GM19463 (cell line): Measurements from ENCODE around the gene RXFP1.
A peak's percentile ranks its signal among the peaks of the same experiment; 100 is the strongest.
"Not testable (repeated sequence)": the region's sequence is repeated elsewhere in the genome, so short reads cannot be mapped to it uniquely, and the experiment has no call there.

Experiments
- ATAC-seq: cut with Tn5 transposase; IDR thresholded peaks from one replicate; pipeline ENCODE4 v1.9.1; 2021; ENCODE audit warnings: mild to moderate bottlenecking, moderate library complexity; ENCODE audit not compliant: unreplicated experiment

Gene RXFP1

DNA sequence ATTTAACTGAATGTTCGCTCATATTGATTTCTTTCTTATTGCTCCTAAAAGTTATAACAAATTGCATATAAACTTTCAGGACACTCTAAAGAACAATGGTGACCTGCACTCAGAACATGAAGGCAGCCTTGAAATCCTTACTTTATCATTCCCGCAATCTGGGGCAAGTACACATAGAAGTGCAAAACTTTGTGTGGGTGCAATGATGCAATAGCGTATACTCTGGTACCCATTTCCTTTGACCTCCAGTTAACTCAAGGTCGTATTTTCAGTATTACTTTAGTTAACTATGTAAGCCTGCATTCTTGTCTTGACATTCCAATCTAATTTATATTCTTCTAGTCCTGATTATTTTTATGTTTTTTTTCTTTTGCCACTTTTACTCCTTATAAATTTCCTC is 85.3 kb downstream of the RXFP1 start:
- ATAC-seq = no peak

- no peak for ATAC-seq
These were observed 87.4 kb downstream of the RXFP1 start for GRCh38 chr4:158609116-158609515.

- ATAC-seq = peak; percentile 90
These were observed 89.1 kb downstream of the RXFP1 start for GRCh38 chr4:158610790-158611189.

- ATAC-seq = no peak
These were observed 91.4 kb downstream of the RXFP1 start for GRCh38 chr4:158613046-158613445.

- ATAC-seq = no peak
These were observed 96.3 kb downstream of the RXFP1 start for GRCh38 chr4:158617956-158618355.

DNA sequence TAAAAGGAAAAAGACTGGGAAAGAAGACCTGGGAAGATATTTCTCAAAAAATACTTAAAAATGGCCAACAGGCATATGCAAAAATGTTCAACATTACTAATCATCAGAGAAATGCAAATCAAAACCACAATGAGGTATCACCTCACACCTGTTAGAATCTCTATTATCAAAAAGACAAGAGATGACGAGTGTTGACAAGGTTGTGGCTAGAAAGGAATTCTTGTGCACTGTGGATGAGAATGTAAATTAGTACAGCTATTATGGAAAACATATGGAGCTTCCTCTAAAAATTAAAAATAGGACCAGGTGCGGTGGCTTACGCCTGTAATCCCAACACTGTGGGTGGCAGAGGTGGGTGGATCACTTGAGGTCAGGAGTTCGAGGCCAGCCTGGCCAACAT is 100.0 kb downstream of the RXFP1 start:
- ATAC-seq = no peak

DNA sequence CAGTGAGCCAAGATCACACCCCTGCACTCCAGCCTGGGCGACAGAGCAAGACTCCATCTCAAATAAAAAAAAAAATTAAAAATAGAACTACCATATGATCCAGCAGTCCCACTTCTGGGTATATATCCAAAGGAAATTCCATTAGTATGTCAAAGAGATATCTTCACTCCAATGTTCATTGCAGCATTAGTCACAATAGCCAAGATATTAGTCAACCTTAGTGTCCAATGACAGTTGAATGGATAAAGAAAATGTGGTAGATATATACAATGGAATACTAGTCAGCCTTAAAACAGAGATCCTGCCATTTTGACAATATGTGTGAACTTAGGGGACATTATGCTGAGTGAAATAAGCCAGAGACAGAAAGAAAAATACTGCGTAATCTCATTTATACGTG is 100.6 kb downstream of the RXFP1 start:
- ATAC-seq = no peak

DNA sequence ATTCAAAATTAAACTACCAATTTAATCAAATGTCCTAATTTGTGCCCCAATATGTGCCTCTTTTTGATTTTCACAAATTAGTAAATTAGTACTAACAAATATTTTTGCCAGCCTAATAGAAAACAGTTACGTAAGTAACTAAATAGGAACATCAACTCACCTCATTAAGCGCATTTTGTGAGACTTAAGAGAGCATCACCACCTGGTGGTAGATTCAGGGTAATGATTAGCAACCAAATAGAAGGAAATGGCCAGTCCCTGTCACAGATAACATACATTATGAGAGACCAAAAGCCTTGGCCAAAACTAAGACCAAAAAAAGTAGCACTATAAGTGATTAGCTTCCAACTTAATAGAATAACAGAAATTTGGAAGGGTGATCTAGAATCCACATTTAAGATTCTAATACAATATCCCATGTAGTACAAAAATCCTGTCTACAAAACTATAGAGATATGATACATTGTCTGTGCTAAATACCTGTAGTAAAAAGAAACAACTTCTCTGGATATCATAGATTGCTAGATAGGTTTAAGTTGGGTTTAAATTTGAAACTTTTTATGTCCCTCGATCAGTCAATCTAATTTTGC is 103.3 kb downstream of the RXFP1 start:
- ATAC-seq = peak; percentile 90

DNA sequence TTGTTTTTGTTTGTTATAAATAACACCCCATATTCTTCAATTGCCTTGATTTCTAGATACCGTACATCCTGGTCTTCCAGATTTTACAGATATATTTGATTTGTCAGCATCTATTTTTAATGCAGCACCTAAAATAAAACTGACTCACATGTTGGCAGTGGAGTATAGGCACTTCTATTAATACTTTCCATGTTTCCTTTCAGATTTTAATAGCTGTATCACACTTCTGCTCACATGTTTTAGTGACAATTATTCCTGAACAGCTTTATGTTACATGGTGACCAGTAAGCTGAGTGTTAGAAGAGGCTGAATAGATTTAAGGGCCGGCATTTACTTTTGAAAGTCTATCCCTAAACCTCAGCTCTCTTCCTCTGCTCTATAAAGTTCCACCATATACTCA is 103.9 kb downstream of the RXFP1 start:
- ATAC-seq = no peak

GRCh38 chr4:158630893-158631292 is 109.2 kb downstream of the RXFP1 start:
- no peak for ATAC-seq

GRCh38 chr4:158636619-158637018 is 114.9 kb downstream of the RXFP1 start:
- no peak for ATAC-seq

DNA sequence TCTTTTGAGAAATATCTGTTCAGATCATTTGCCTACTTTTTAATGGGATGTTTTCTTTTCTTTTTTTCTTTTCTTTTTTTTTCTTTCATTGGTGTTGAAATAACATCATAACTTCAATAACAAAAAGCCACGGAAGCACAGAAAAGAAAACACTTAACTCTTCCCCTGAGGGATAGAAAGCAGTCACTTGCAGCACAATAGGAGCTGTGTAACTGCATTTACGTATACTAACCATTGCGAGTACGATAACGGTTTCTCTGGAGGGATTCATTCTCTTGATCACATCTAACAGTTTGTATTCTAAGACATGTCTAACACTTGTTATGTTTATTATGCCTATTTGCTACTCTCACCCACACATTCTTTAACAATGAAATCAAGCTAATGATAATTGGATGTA is 122.7 kb downstream of the RXFP1 start:
- ATAC-seq = no peak

GRCh38 chr4:158644760-158645159 is 123.1 kb downstream of the RXFP1 start:
- ATAC-seq = no peak

- no peak for ATAC-seq
These were observed 127.5 kb downstream of the RXFP1 start for GRCh38 chr4:158649111-158649680.

GRCh38 chr4:158652920-158653319 is 131.2 kb downstream of the RXFP1 start:
- ATAC-seq = no peak

DNA sequence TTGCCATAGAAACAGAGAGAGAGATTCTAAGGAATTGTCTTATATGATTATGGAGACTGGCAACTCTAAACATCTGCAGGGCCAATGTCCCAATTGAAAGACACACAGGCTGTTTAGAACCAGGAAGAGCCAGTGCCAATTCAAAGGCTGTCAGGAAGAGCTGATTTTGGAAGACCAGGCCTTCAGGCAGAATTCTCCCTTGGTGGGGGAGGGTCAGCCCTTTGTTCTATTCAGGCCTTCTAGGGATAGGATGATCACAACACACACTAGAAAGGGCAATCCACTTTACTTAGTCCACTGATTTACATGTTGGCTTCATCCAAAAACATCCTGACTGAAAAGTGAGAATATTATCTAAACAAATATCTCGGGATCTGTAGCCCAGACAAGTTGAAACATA is 134.8 kb downstream of the RXFP1 start:
- no peak for ATAC-seq

GRCh38 chr4:158657291-158657690 is 135.6 kb downstream of the RXFP1 start:
- ATAC-seq = no peak

DNA sequence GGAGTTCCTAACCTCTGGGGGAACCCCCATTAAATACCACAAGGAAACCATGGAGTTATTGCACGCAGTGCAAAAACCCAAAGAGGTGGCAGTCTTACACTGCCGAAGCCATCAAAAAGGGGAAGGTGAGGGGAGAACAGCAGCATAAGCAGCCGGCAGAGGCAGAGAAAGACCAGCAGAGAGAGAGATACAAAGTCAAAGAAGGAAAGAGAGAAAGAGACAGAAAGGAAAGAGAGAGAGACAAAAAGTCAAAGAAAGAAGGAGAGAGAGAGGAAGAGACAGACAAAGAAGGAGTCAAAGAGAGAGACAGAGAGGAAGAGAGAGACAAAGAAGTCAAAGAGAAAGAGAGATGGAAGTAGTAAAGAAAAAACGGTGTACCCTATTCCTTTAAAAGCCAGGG is 141.6 kb downstream of the RXFP1 start:
- not testable (repeated sequence) for ATAC-seq

GRCh38 chr4:158663707-158664625 is 142.3 kb downstream of the RXFP1 start:
- not testable (repeated sequence) for ATAC-seq

DNA sequence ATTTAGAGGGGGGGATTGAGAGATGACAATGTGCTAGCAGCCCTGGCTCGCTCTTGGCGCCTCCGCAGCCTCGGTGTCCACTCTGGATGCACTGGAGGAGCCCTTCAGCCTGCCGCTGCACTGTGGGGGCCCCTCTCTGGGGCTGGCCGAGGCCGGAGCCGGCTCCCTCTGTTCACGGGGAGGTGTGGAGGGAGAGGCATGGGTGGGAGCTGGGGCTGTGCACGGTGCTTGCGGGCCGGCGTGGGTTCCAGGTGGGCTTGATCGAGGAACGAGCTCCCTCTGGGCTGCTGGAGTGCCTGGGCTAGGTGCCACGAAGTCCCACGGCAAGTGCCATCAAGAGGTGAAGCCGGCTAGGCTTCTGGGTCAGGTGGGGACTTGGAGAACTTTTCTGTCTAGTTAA is 143.1 kb downstream of the RXFP1 start:
- no peak for ATAC-seq

- ATAC-seq = no peak
These were observed 145.2 kb downstream of the RXFP1 start for GRCh38 chr4:158666892-158667291.

DNA sequence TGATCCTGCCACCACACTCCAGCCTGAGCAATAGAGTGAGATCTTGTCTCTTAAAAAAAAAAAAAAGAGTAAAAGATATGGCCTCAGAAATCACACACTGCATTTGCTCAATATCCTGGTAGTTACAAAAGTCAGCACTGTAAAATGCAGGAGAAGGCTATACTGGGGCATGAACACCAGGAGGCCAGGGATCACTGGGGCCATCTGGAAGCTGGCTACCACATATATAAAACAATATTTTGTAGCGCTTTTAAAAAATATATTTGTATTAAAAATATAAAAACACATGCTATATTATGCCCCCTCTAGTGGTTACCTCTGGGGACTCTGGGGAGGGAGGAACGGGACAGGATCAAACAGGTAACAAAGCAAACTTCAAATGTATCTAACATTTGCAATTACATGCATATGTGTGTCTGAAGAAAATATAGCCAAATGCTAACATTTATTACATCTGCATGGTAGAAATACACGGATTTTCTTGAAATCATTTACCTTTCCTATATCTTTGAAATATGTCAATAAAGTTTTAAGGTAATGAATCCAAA is 146.0 kb downstream of the RXFP1 start:
- no peak for ATAC-seq
